ENCODE measurements around the gene CATSPERD.

DNA sequence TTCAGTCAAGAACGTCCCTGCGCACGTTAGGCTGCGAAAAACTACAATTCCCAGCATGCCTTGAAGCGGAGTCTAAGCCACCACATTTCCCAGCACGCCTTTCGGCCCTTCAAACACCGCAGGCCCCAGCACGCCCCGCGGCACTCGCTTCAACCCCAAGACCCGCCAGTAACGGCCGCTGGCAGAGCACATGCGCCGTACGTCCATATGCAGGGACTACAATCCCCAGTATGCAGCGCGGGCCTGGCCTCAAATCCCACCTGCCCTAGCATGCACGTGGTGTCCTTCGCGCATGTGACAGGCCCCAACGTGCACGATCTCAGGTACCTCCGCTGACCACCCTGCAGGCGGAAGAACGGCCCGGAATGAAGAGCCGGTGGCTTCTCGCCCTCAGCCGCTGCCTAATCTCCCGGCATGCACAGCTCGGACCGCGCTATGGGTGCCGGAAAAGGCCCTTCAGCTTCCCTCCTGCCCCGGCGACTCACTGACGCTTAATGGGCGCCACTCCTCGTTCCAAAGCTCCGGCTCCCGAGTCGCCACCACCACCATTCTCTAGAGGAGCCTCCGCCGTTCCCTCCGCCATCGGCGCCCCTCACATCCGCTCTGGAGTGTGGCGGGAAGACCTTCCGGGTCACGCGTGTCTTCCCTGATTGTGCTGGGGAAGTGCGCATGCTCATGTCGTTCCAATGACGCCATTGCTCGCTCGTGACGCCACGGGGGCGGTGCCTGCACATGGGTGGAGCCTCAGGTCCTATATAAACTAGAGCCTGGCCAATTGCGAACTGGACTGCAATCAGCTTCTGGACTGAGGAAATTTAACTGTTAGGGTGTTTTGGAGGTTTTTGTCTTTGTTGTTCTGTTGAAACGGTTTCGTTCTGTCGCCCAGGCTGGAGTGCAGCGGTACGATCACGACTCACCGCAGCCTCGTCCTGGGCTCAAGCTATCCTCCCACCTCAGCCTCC, 70.4 kb downstream of the CATSPERD start, which contains the start of gene DUS3L:
- TF ChIP-seq, protein P1, sequence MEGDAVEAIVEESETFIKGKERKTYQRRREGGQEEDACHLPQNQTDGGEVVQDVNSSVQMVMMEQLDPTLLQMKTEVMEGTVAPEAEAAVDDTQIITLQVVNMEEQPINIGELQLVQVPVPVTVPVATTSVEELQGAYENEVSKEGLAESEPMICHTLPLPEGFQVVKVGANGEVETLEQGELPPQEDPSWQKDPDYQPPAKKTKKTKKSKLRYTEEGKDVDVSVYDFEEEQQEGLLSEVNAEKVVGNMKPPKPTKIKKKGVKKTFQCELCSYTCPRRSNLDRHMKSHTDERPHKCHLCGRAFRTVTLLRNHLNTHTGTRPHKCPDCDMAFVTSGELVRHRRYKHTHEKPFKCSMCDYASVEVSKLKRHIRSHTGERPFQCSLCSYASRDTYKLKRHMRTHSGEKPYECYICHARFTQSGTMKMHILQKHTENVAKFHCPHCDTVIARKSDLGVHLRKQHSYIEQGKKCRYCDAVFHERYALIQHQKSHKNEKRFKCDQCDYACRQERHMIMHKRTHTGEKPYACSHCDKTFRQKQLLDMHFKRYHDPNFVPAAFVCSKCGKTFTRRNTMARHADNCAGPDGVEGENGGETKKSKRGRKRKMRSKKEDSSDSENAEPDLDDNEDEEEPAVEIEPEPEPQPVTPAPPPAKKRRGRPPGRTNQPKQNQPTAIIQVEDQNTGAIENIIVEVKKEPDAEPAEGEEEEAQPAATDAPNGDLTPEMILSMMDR (IDR thresholded peaks at IDR 0.05): no peak
- peak in 1 of 2 donors; percentile 58 for TF ChIP-seq POLR2A (IDR thresholded peaks at IDR 0.05)
